ENCODE measurements around the gene PTPN22.

PTPN22 gene

GRCh38 chr1:113871597-113872113, at the start of gene PTPN22:
Gene PTPN22, minus strand, starts transcription at chr1:113871712.
- TF ChIP-seq BHLHE40 (IDR thresholded peaks at IDR 0.05; ENCODE audit: borderline replicate concordance) (no peak), FOXA1 (IDR thresholded peaks at IDR 0.05) (no peak), ZNF384 (IDR thresholded peaks at IDR 0.05) (no peak), NFRKB (IDR thresholded peaks at IDR 0.05) (no peak), TARDBP (IDR thresholded peaks at IDR 0.05) (no peak), ARNT (IDR thresholded peaks at IDR 0.05) (no peak), SP1 (IDR thresholded peaks at IDR 0.05) (no peak)
- ChIA-PET CTCF (no interaction called here), POLR2A (no interaction called here)
- no peak for DNase-seq (ENCODE audit: extremely low spot score)

DNA sequence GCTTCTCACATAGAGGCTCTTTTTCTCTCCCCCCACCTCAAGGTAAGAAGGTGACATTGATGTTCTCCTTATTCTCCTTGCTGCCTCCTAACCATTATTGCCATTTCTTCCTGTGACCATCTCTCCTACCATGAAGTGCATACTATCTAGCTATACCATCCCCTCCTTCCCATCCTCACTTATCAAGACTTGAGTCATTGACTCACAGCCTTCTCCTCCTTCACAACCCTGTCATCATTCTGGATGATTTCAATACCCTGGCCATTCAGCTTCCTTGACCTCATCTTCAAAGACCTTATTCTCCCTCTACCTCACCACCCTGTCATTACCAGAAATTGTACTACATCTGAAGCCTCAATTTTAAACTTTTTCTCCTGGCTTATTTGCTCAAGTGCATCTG, 46.7 kb upstream of the PTPN22 start:
- TF ChIP-seq ZNF384 (IDR thresholded peaks at IDR 0.05) = no peak
- no peak for TF ChIP-seq ELF4 (IDR thresholded peaks at IDR 0.05)
- TF ChIP-seq FOXM1 (IDR thresholded peaks at IDR 0.05; ENCODE audit: borderline replicate concordance) = no peak
- TF ChIP-seq HDGF (IDR thresholded peaks at IDR 0.05; ENCODE audit: borderline replicate concordance) = no peak
- no peak for TF ChIP-seq PKNOX1 (IDR thresholded peaks at IDR 0.05)
- TF ChIP-seq BHLHE40 (IDR thresholded peaks at IDR 0.05; ENCODE audit: borderline replicate concordance) = no peak
- TF ChIP-seq SUZ12 (IDR thresholded peaks at IDR 0.05) = no peak
- TF ChIP-seq FOXK2 (IDR thresholded peaks at IDR 0.05) = no peak
- TF ChIP-seq L3MBTL2 (conservative IDR thresholded peaks at IDR 0.05) = no peak
- no peak for TF ChIP-seq FOXA1 (IDR thresholded peaks at IDR 0.05)
- TF ChIP-seq LEF1 (IDR thresholded peaks at IDR 0.05; ENCODE audit: borderline replicate concordance) = no peak
- TF ChIP-seq NFRKB (IDR thresholded peaks at IDR 0.05) = no peak
- no peak for TF ChIP-seq SP1 (IDR thresholded peaks at IDR 0.05)
- TF ChIP-seq ARNT (IDR thresholded peaks at IDR 0.05) = no peak
- TF ChIP-seq TARDBP (IDR thresholded peaks at IDR 0.05) = no peak
- TF ChIP-seq CTBP1 (IDR thresholded peaks at IDR 0.05; ENCODE audit: borderline replicate concordance) = no peak
- POLR2A ChIA-PET = interaction anchor here (1.3 to 2.7 kb wide), 2 partner anchors 11 to 14 kb away, joined by 3 to 15 read pairs; partner anchors contain the start of genes AP4B1, DCLRE1B and HIPK1
- CTCF ChIA-PET = no interaction called here
- DNase-seq (ENCODE audit: extremely low spot score) = no peak

- TF ChIP-seq FOXM1 (IDR thresholded peaks at IDR 0.05; ENCODE audit: borderline replicate concordance) (no peak), NFRKB (IDR thresholded peaks at IDR 0.05) (no peak), ARNT (IDR thresholded peaks at IDR 0.05) (no peak), SUZ12 (IDR thresholded peaks at IDR 0.05) (no peak)
- DNase-seq (ENCODE audit: extremely low spot score) = no peak
- CTCF ChIA-PET = interaction anchor here (0.6 kb wide), 1 partner anchor 845 kb away, joined by 3 read pairs; the partner anchor contains the start of gene LRIG2
- POLR2A ChIA-PET = interaction anchor here (1.3 to 2.7 kb wide), 2 partner anchors 12 to 13 kb away, joined by 3 to 15 read pairs; partner anchors contain the start of genes AP4B1, DCLRE1B and HIPK1
Measured at GRCh38 chr1:113917400-113918082, 46.0 kb upstream of the PTPN22 start.

DNA sequence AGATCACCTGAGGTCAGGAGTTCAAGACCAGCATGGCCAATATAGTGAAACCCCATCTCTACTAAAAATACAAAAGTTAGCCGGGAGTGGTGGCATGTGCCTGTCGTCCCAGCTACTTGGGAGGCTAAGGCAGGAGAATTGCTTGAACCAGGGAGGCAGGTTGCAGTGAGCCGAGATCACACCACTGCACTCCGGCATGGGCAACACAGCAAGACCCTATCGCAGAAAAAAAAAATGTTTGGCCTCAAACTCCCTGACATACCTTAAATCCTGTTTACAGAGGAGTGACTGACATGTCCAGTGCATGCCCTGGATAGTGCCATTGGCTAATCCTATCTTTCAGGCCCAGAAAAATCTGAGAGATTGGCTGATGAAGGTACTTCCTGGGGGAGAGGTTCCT, 45.5 kb upstream of the PTPN22 start:
- ChIA-PET POLR2A (interaction anchor here (2.7 kb wide), 1 partner anchor 12 kb away, joined by 15 read pairs; the partner anchor contains the start of gene HIPK1), CTCF (no interaction called here)
- no peak for TF ChIP-seq TARDBP (IDR thresholded peaks at IDR 0.05)
- no peak for TF ChIP-seq LEF1 (IDR thresholded peaks at IDR 0.05; ENCODE audit: borderline replicate concordance)
- no peak for TF ChIP-seq L3MBTL2 (conservative IDR thresholded peaks at IDR 0.05)
- TF ChIP-seq ARNT (IDR thresholded peaks at IDR 0.05) = no peak
- no peak for TF ChIP-seq BHLHE40 (IDR thresholded peaks at IDR 0.05; ENCODE audit: borderline replicate concordance)
- TF ChIP-seq FOXK2 (IDR thresholded peaks at IDR 0.05) = no peak
- TF ChIP-seq ZNF384 (IDR thresholded peaks at IDR 0.05) = no peak
- no peak for TF ChIP-seq SUZ12 (IDR thresholded peaks at IDR 0.05)
- TF ChIP-seq NFRKB (IDR thresholded peaks at IDR 0.05) = no peak
- TF ChIP-seq HDGF (IDR thresholded peaks at IDR 0.05; ENCODE audit: borderline replicate concordance) = no peak
- TF ChIP-seq FOXA1 (IDR thresholded peaks at IDR 0.05) = no peak
- DNase-seq (ENCODE audit: extremely low spot score) = no peak

GRCh38 chr1:113913887-113914664, 42.6 kb upstream of the PTPN22 start:
- TF ChIP-seq SP1 (IDR thresholded peaks at IDR 0.05) = no peak
- TF ChIP-seq SUZ12 (IDR thresholded peaks at IDR 0.05) = no peak
- no peak for TF ChIP-seq HDGF (IDR thresholded peaks at IDR 0.05; ENCODE audit: borderline replicate concordance)
- TF ChIP-seq FOXA1 (IDR thresholded peaks at IDR 0.05) = no peak
- no peak for TF ChIP-seq TARDBP (IDR thresholded peaks at IDR 0.05)
- TF ChIP-seq ARNT (IDR thresholded peaks at IDR 0.05) = no peak
- no peak for TF ChIP-seq BHLHE40 (IDR thresholded peaks at IDR 0.05; ENCODE audit: borderline replicate concordance)
- TF ChIP-seq LEF1 (IDR thresholded peaks at IDR 0.05; ENCODE audit: borderline replicate concordance) = no peak
- no peak for TF ChIP-seq ZNF384 (IDR thresholded peaks at IDR 0.05)
- no peak for TF ChIP-seq NFRKB (IDR thresholded peaks at IDR 0.05)
- TF ChIP-seq ELF4 (IDR thresholded peaks at IDR 0.05) = no peak
- no peak for TF ChIP-seq L3MBTL2 (conservative IDR thresholded peaks at IDR 0.05)
- no peak for TF ChIP-seq CTBP1 (IDR thresholded peaks at IDR 0.05; ENCODE audit: borderline replicate concordance)
- TF ChIP-seq FOXK2 (IDR thresholded peaks at IDR 0.05) = no peak
- no peak for TF ChIP-seq PKNOX1 (IDR thresholded peaks at IDR 0.05)
- no peak for TF ChIP-seq FOXM1 (IDR thresholded peaks at IDR 0.05; ENCODE audit: borderline replicate concordance)
- POLR2A ChIA-PET = interaction anchor here (1.6 to 2.3 kb wide), 2 partner anchors 15 to 154 kb away, joined by 4 to 9 read pairs; partner anchors contain the start of gene HIPK1
- CTCF ChIA-PET = no interaction called here
- no peak for DNase-seq (ENCODE audit: extremely low spot score)

DNA sequence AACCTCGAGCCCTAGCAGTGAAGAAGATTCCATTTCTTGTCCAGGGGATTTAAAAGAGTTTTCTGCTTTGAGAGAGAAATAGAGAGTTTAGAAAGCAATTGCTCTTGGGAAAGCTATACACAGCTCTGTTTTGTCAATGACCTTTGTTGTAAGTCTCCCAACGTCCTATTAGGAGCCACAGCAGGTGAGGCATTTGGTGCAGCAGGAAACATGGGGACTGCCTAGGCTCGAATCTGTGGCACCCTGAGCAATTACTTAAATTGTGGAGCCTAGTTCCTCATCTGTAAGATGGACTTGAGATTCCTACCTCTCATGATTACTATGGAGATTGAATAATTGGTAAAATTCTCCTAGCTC, 41.8 kb upstream of the PTPN22 start:
- CTCF ChIA-PET = no interaction called here
- no peak for TF ChIP-seq ARNT (IDR thresholded peaks at IDR 0.05)
- no peak for TF ChIP-seq TARDBP (IDR thresholded peaks at IDR 0.05)
- no peak for TF ChIP-seq ZNF384 (IDR thresholded peaks at IDR 0.05)
- no peak for TF ChIP-seq LEF1 (IDR thresholded peaks at IDR 0.05; ENCODE audit: borderline replicate concordance)
- TF ChIP-seq NFRKB (IDR thresholded peaks at IDR 0.05) = no peak
- TF ChIP-seq L3MBTL2 (conservative IDR thresholded peaks at IDR 0.05) = no peak
- TF ChIP-seq CTBP1 (IDR thresholded peaks at IDR 0.05; ENCODE audit: borderline replicate concordance) = no peak
- TF ChIP-seq FOXA1 (IDR thresholded peaks at IDR 0.05) = no peak
- no peak for TF ChIP-seq BHLHE40 (IDR thresholded peaks at IDR 0.05; ENCODE audit: borderline replicate concordance)
- no peak for TF ChIP-seq SP1 (IDR thresholded peaks at IDR 0.05)
- TF ChIP-seq ELF4 (IDR thresholded peaks at IDR 0.05) = no peak
- no peak for DNase-seq (ENCODE audit: extremely low spot score)
- POLR2A ChIA-PET = interaction anchor here (0.6 to 2.3 kb wide), 4 partner anchors 9 to 153 kb away, joined by 3 to 9 read pairs (median 4); partner anchors contain the start of genes AP4B1, DCLRE1B and HIPK1
